HCT116 (cell line): ENCODE measurements around the gene RASAL2. TPM values are rescaled to one million over a fixed set of nuclear protein-coding genes. Genes with fewer than 3 reads are reported as not detected.

Experiments used
- ATAC-seq: fragments of 200-7000 bp; cut with Tn5 transposase; 2 replicates; pipeline ENCODE4 v1.9.1; 2020; ENCODE audit warnings: mild to moderate bottlenecking, moderate library complexity
- BruUV-seq: library from RNA; stranded (reverse); fragments of 400-500 nt; replicated peaks from 2 replicates; lab custom pipeline; 2021; lab: Mats Ljungman, UMichigan
- CTCF ChIA-PET: fragments of 300-600 bp; sonication (Branson Sonifier 250); formaldehyde crosslinking; loops from one replicate; lab custom pipeline; 2021; ENCODE audit warnings: antibody characterized with exemption; lab: Charles Lee
- POLR2A ChIA-PET: fragments of 300-600, 350-600 bp; sonication (Branson Sonifier 250); formaldehyde crosslinking; loops from one replicate; lab custom pipeline; 2021; ENCODE audit warnings: antibody characterized with exemption; lab: Charles Lee
- RAD21 ChIA-PET, 2 experiments: fragments of 300-600 bp; sonication (Branson Sonifier 250); formaldehyde crosslinking; loops; one replicate each; lab custom pipeline; 2023; ENCODE audit warnings: low total read pairs in 2 of 2; ENCODE audit not compliant: uncharacterized antibody in 2 of 2, unreplicated experiment in 2 of 2, low non-redundant PET in 1 of 2; lab: Charles Lee
- DNase-seq: peaks from one replicate; pipeline ENCODE4 v3.0.0-alpha.2; 2010; ENCODE audit warnings: low read depth, low spot score
- H2AFZ ChIP-seq: fragments of 200-600 bp; shearing (Covaris generic), sonication (generic); 2 replicates; pipeline ENCODE4 v1.6.1; 2017; ENCODE audit warnings: low read depth, mixed run types, mixed read lengths, antibody characterized with exemption, low read length; ENCODE audit not compliant: poor library complexity, severe bottlenecking
- H3K27ac ChIP-seq: 2 replicates; pipeline ENCODE4 v1.5.1; 2012; ENCODE audit warnings: low read depth, low read length
- H3K27me3 ChIP-seq: fragments of 200-600 bp; sonication (generic); 2 replicates; pipeline ENCODE4 v1.6.1; 2016; ENCODE audit warnings: mixed run types, low read length, mixed read lengths; ENCODE audit not compliant: insufficient read depth
- H3K36me3 ChIP-seq, 2 experiments: fragments of 200-500 bp in 1 of 2; fragments of 200-600 bp in 1 of 2; sonication (Bioruptor generic) in 1 of 2; sonication (generic) in 1 of 2; 2 replicates each; pipeline versions ENCODE4 v1.5.1 to v1.6.1; 2014 to 2016; ENCODE audit warnings: low read length in 2 of 2, inconsistent platforms in 1 of 2, mixed read lengths in 1 of 2, mixed run types in 1 of 2; ENCODE audit not compliant: insufficient read depth in 2 of 2, control insufficient read depth in 1 of 2
- H3K4me1 ChIP-seq, 2 experiments: fragments of 200-600 bp in 1 of 2; sonication (generic) in 1 of 2; 2 replicates each; pipeline versions ENCODE4 v1.5.1 to v1.6.1; 2012 to 2017; ENCODE audit warnings: low read length in 2 of 2, inconsistent platforms in 1 of 2, mild to moderate bottlenecking in 1 of 2, mixed read lengths in 1 of 2, mixed run types in 1 of 2, moderate library complexity in 1 of 2; ENCODE audit not compliant: insufficient read depth in 2 of 2, control insufficient read depth in 1 of 2
- H3K4me2 ChIP-seq: fragments of 200-600 bp; sonication (generic); 2 replicates; pipeline ENCODE4 v1.6.1; 2017; ENCODE audit warnings: mixed run types, low read length, mixed read lengths
- H3K4me3 ChIP-seq, 2 experiments: fragments of 200-600 bp in 1 of 2; sonication (generic) in 1 of 2; replicated peaks in 1 of 2; 2 replicates each; pipeline ENCODE4 v1.5.1; 2011 to 2016; ENCODE audit warnings: low read length in 2 of 2, control low read depth in 1 of 2, low read depth in 1 of 2, mild to moderate bottlenecking in 1 of 2, mixed read lengths in 1 of 2, mixed run types in 1 of 2
- H3K79me2 ChIP-seq: fragments of 200-600 bp; sonication (generic); 2 replicates; pipeline ENCODE4 v1.6.1; 2017; ENCODE audit warnings: mild to moderate bottlenecking, mixed run types, low read length, moderate library complexity, mixed read lengths; ENCODE audit not compliant: insufficient read depth
- H3K9ac ChIP-seq: fragments of 200-600 bp; sonication (generic); 2 replicates; pipeline ENCODE4 v1.6.1; 2016; ENCODE audit warnings: low read length, mixed read lengths
- H3K9me2 ChIP-seq: fragments of 200-600 bp; sonication (generic), shearing (Covaris generic); 2 replicates; pipeline ENCODE4 v1.6.1; 2017; ENCODE audit warnings: mixed run types, mild to moderate bottlenecking, moderate library complexity; ENCODE audit not compliant: insufficient read depth
- H3K9me3 ChIP-seq, 2 experiments: fragments of 200-500 bp in 1 of 2; fragments of 200-600 bp in 1 of 2; sonication (Bioruptor generic) in 1 of 2; sonication (generic) in 1 of 2; 2 replicates each; pipeline ENCODE4 v1.6.1; 2014 to 2017; ENCODE audit warnings: low read length in 2 of 2, mixed read lengths in 2 of 2, inconsistent platforms in 1 of 2, low read depth in 1 of 2, mild to moderate bottlenecking in 1 of 2, mixed run types in 1 of 2, moderate library complexity in 1 of 2; ENCODE audit not compliant: control insufficient read depth in 1 of 2, insufficient read depth in 1 of 2
- H4K20me1 ChIP-seq: fragments of 200-600 bp; sonication (generic), shearing (Covaris generic); 2 replicates; pipeline ENCODE4 v1.6.1; 2017; ENCODE audit warnings: mixed run types, mild to moderate bottlenecking, moderate library complexity; ENCODE audit not compliant: insufficient read depth
- FOSL1 ChIP-seq: IDR thresholded peaks from 2 replicates; pipeline ENCODE4 v1.6.1; 2012; ENCODE audit warnings: low read depth
- JUND ChIP-seq: IDR thresholded peaks from 2 replicates; pipeline ENCODE4 v1.6.1; 2012
- POLR2AphosphoS5 ChIP-seq: IDR thresholded peaks from 2 replicates; pipeline ENCODE4 v1.6.1; 2011; ENCODE audit warnings: mild to moderate bottlenecking, low read depth, low read length, moderate library complexity
- YY1 ChIP-seq: IDR thresholded peaks from 2 replicates; pipeline ENCODE4 v1.6.1; 2011; ENCODE audit warnings: low read length, low read depth, moderate library complexity, mild to moderate bottlenecking; ENCODE audit not compliant: insufficient replicate concordance; ENCODE audit errors: extremely low read depth
- intact Hi-C: fragments of 100-400 bp; cut with micrococcal nuclease; formaldehyde crosslinking; loops from 2 replicates; pipeline ENCODE4 v1.10.0; 2022
- total RNA-seq: library from RNA; stranded (reverse); gene quantifications from one replicate; pipeline ENCODE4 v1.2.1, GENCODE V29; 2021; ENCODE audit not compliant: unreplicated experiment

RASAL2 gene
- total RNA-seq, 1 experiment from 2014 or later, result 11.7 TPM

DNA sequence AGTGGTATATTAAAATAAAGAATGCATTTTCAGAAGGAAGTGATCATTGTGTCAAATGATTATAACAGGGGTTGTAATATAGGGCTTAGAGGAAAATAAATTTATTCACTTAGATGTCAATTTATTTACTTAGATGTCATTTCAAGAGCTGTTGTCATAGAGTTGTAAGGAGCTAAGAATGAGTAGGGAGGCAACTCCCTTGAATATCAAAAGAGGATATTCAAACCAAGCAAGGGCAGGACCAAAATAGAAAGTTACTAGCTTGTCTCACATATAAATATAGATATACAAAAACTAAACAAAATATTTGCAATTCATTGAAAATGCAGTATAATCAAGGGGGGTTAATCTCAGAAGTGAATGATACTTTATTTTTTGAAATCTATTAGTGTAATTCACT, 16.0 kb upstream of the RASAL2 start:
- intact Hi-C loops, result no loop called here
- no peak for DNase-seq
- no peak overlapping the region for H3K4me3 ChIP-seq
- ChIA-PET RAD21 (no interaction called here), POLR2A (no interaction called here), CTCF (no interaction called here)
- no peaks in the 10 kb centered on the region for H3K9me3 ChIP-seq
- H4K20me1 ChIP-seq, result no peaks in the 10 kb centered on the region
- no peak overlapping the region for H3K9ac ChIP-seq
- TF ChIP-seq YY1, result no peak
- H2AFZ ChIP-seq, result no peak overlapping the region
- H3K4me1 ChIP-seq, result no peaks in the 10 kb centered on the region
- no peaks in the 10 kb centered on the region for H3K79me2 ChIP-seq
- no TSS peak for BruUV-seq
- H3K27me3 ChIP-seq, result no peaks in the 10 kb centered on the region
- no peaks in the 10 kb centered on the region for H3K9me2 ChIP-seq
- H3K36me3 ChIP-seq, result no peaks in the 10 kb centered on the region
- H3K27ac ChIP-seq, result no peak overlapping the region
- H3K4me2 ChIP-seq, result no peak overlapping the region
- ATAC-seq, result no peak

DNA sequence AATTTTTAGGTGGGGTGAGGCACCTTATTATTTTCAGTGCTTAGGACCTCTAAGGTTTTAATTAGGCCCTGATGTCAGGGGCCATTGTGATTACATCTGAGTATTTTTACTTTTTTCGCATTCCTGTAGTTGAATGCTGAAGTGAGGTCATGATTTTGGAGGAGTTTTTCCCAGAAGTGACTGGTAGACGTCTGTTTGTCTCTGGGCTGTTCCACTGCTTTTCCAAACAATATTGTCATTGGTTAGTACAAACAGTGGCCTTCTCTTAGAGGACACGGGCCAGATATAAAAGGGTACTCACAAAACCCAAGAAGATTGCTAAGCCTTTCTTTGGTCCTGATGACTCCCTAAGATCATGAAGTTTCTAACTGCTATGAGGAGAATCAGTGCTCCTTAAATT, 7.6 kb upstream of the RASAL2 start:
- H3K27ac ChIP-seq, result no peak overlapping the region
- H3K4me3 ChIP-seq, result no peak overlapping the region
- no peaks in the 10 kb centered on the region for H3K79me2 ChIP-seq
- H3K9me2 ChIP-seq, result no peaks in the 10 kb centered on the region
- no peak for ATAC-seq
- BruUV-seq, result no TSS peak
- no peaks in the 10 kb centered on the region for H3K4me1 ChIP-seq
- no peaks in the 10 kb centered on the region for H3K9me3 ChIP-seq
- intact Hi-C loops, result no loop called here
- TF ChIP-seq POLR2AphosphoS5 (no peak), FOSL1 (no peak), JUND (no peak)
- TF ChIP-seq, all 23 proteins: peak for 0
- Histone ChIP-seq H2AFZ (no peak overlapping the region), H3K27me3 (no peaks in the 10 kb centered on the region), H4K20me1 (no peaks in the 10 kb centered on the region), H3K4me2 (no peak overlapping the region), H3K9ac (no peak overlapping the region), H3K36me3 (no peaks in the 10 kb centered on the region)
- RAD21 ChIA-PET, result no interaction called here
- DNase-seq, result no peak
- POLR2A ChIA-PET, result no interaction called here
- CTCF ChIA-PET, result no interaction called here
